Body of pancreas (tissue), 4 donors: Measurements from ENCODE around the gene ZC3H12C. TPM values are rescaled to one million over a fixed set of nuclear protein-coding genes. Genes with fewer than 3 reads are reported as not detected.

ENCODE experiments used
- ATAC-seq: fragments of 150-250 bp; one replicate; pipeline ENCODE4 v1.9.1; 2016
- DNase-seq, 4 donors: peaks; one replicate each; pipeline ENCODE4 v3.0.0-alpha.2; 2019
- H3K27ac ChIP-seq, 4 donors: fragments of 200-600 bp; sonication (generic); 1 replicate in 3 of 4; 2 replicates in 1 of 4; pipeline versions ENCODE4 v1.5.1 to v1.6.1; 2016 to 2019; ENCODE audit warnings: mild to moderate bottlenecking in 1 of 4, mixed read lengths in 1 of 4, moderate library complexity in 1 of 4
- H3K27me3 ChIP-seq, 2 donors: fragments of 200-600 bp; sonication (generic); one replicate each; pipeline ENCODE4 v1.6.0; 2016; ENCODE audit warnings: mild to moderate bottlenecking in 1 of 2
- H3K36me3 ChIP-seq, 2 donors: fragments of 200-600 bp; sonication (generic); replicated peaks in 1 of 2; 2 replicates each; pipeline ENCODE4 v1.5.1; 2016; ENCODE audit warnings: low read depth in 2 of 2; ENCODE audit not compliant: insufficient read depth in 1 of 2
- H3K4me1 ChIP-seq: fragments of 200-600 bp; sonication (generic); one replicate; pipeline ENCODE4 v1.6.0; 2016
- H3K4me3 ChIP-seq, 2 donors: fragments of 200-600 bp; sonication (generic); 1 replicate in 1 of 2; 2 replicates in 1 of 2; pipeline ENCODE4 v1.5.1; 2016 to 2019
- H3K9me3 ChIP-seq, 3 donors: fragments of 200-600 bp; sonication (generic); 1 replicate in 2 of 3; 2 replicates in 1 of 3; pipeline ENCODE4 v1.5.1; 2016
- POLR2A ChIP-seq, 3 donors: fragments of 450-650 bp; IDR thresholded peaks; one replicate each; pipeline ENCODE4 v1.6.1; 2016; ENCODE audit warnings: antibody characterized with exemption in 3 of 3, mild to moderate bottlenecking in 2 of 3
- WGBS, 2 donors: methylation state at CpG; one replicate each; pipeline ENCODE4 v1.1.5; 2017; 5-methylcytosine and 5-hydroxymethylcytosine counted together
- intact Hi-C: fragments of 100-400 bp; cut with DNase I; formaldehyde crosslinking; loops from one replicate; pipeline ENCODE4 v1.15.1; 2023
- total RNA-seq, 2 donors: library from RNA; depleted of rRNA; stranded (reverse); fragments of >200 nt; gene quantifications; one replicate each; pipeline ENCODE4 v1.1.0, GENCODE V29; 2016
- TF ChIP-seq, protein P1 (sequence below), 7 experiments: fragments of 450-650 bp in 4 of 7; fragments of 200-600 bp in 3 of 7; sonication (generic) in 3 of 7; IDR thresholded peaks; one replicate each; pipeline ENCODE4 v1.5.1; 2016 to 2019; ENCODE audit warnings: antibody characterized with exemption in 7 of 7

Gene ZC3H12C
- 1 to 10 TPM; 7.3 to 7.8 TPM for total RNA-seq

GRCh38 chr11:110092515-110093406 is at the start of gene ZC3H12C:
Gene ZC3H12C (plus strand): TSS chr11:110093392. CDS start chr11:110093412, 20 bp downstream.
- 0% methylated on average over 18 to 102 of the region's 110 CpGs for WGBS, 2 donors
- H3K36me3 ChIP-seq, result no peaks in the 10 kb centered on the region
- peaks cover 6% of the 10 kb centered on the region for H3K4me1 ChIP-seq
- ATAC-seq (peak; percentile 89), DNase-seq (peak; percentile 88 to 94 (median 92))
- TF ChIP-seq, protein P1, sequence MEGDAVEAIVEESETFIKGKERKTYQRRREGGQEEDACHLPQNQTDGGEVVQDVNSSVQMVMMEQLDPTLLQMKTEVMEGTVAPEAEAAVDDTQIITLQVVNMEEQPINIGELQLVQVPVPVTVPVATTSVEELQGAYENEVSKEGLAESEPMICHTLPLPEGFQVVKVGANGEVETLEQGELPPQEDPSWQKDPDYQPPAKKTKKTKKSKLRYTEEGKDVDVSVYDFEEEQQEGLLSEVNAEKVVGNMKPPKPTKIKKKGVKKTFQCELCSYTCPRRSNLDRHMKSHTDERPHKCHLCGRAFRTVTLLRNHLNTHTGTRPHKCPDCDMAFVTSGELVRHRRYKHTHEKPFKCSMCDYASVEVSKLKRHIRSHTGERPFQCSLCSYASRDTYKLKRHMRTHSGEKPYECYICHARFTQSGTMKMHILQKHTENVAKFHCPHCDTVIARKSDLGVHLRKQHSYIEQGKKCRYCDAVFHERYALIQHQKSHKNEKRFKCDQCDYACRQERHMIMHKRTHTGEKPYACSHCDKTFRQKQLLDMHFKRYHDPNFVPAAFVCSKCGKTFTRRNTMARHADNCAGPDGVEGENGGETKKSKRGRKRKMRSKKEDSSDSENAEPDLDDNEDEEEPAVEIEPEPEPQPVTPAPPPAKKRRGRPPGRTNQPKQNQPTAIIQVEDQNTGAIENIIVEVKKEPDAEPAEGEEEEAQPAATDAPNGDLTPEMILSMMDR (IDR thresholded peaks at IDR 0.05), result peak; percentile 11 to 92 (median 42)
- TF ChIP-seq POLR2A (IDR thresholded peaks at IDR 0.05), result peak; percentile 42 to 80 (median 77)
- peak within 1 kb of the TSS; percentile 85 to 95 (median 90) for H3K27ac ChIP-seq
- no peaks in the 10 kb centered on the region for H3K9me3 ChIP-seq
- H3K27me3 ChIP-seq, result no peaks in the 10 kb centered on the region
- intact Hi-C loops, result no loop called here
- peak within 1 kb of the TSS; percentile 49 to 71 for H3K4me3 ChIP-seq

DNA sequence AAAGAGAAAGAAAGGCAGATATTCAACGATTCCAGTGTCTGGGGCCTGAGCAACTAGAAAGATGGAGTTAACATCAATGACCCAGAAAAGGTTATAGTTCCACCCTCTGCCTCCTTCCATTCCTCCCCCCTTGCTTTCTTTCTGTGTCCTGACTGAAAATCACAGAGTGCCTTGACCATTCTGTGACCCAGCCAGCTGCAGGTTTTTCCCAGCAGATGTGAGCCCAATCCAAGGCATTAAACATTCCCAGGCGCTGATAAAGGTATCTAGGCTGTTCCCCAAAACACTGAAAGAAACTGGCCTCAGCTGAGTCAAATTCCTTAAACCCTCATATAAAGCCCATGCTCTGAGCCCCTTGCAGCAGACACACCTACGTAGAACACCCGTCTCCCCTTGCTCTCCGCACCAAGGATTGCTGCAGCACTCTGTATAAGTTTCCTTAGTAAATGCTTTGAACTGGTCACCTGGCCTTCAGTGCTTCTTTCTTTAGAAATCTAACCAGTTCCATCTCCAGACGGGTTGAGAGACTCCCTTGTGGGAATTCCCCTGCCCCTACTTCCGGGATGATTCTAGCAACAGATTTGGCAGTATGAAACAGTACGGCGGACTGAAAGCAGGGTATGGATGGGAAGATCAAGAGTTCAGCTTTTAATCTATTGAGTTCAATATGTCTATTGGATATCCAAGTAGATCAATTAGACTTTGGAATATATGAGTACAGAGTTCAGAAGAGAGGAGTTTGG is 48.8 kb upstream of the ZC3H12C start:
- intact Hi-C loops, result no loop called here
- peak in 2 of 4 donors; percentile 7 to 37 for DNase-seq
- ATAC-seq, result no peak

DNA sequence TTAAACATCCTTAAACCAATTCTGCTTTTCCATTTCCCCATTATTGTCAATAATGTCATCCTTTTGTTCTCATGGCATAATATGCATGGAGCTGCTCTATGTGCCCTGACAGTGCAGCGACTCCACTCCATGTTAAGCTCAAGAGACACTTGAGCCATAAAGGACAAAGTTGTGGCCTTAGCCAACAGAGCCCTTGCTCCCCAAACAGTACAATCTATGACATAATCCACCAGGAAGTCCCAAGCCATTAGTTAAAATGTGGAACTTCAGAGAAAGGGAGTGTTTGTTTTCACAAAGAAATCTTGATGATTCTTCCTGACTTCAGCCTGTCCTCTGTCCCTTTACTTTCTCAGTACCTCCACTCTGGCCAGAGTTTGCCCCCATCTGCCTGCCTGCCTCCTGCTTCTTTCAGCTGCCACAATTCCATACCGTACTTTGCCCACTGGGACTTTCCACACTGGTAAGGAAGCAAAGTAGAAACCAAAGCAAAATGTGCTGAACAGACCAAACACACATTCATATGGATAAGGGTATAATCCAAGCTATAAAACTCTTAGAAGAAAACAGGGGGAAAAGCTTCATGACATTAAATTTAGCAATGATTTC is 46.3 kb upstream of the ZC3H12C start:
- Histone ChIP-seq H3K27ac (no peak overlapping the region), H3K36me3 (no peaks in the 10 kb centered on the region), H3K27me3 (no peaks in the 10 kb centered on the region), H3K4me3 (no peak overlapping the region), H3K4me1 (peaks cover 12% of the 10 kb centered on the region), H3K9me3 (no peaks in the 10 kb centered on the region)
- no peak for ATAC-seq
- intact Hi-C loops, result no loop called here
- WGBS, 2 donors, result 90% methylated on average over 2 of the region's 2 CpGs
- DNase-seq, result no peak
- TF ChIP-seq, protein P1 (IDR thresholded peaks at IDR 0.05), result no peak
- no peak for TF ChIP-seq POLR2A (IDR thresholded peaks at IDR 0.05)

More for the DNA sequence above, 48.8 kb upstream of the ZC3H12C start:
- H3K36me3 ChIP-seq, result no peaks in the 10 kb centered on the region
- TF ChIP-seq POLR2A (IDR thresholded peaks at IDR 0.05), result no peak
- TF ChIP-seq, protein P1 (IDR thresholded peaks at IDR 0.05), result no peak
- H3K9me3 ChIP-seq, result no peaks in the 10 kb centered on the region
- 71 to 76% methylated on average over 9 of the region's 9 CpGs for WGBS, 2 donors
- H3K27ac ChIP-seq, result no peak overlapping the region
- H3K27me3 ChIP-seq, result no peaks in the 10 kb centered on the region
- H3K4me3 ChIP-seq, result no peak overlapping the region
- peaks cover 12% of the 10 kb centered on the region for H3K4me1 ChIP-seq

DNA sequence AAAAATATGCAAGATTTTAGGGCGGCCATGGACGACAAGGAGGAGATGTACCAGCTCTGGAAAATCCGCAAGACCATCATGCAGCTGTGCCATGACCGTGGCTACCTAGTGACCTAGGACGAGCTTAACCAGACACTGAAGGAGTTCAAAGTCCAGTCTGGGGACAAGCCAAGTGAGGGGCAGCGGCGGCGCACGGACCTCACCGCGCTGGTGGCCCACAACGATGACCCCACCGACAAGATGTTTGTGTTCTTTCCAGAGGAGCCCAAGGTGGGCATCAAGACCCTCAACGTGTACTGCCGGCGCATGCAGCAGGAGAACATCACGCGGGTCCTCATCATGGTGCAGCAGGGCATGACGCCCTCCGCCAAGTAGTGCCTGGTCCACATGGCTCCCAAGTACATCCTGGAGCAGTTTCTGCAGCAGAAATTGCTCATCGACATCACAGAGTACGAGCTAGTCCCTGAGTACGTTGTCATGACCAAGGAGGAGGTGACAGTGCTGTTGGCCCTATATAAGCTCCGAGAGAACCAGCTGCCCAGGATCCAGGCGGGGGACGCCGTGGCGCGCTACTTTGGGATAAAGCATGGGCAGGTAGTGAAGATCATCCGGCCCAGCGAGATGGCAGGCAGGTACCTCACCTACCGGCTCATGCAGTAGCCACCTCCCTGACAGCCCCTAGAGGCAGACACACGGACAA is 43.5 kb upstream of the ZC3H12C start:
- Histone ChIP-seq H3K4me3 (no peak overlapping the region), H3K9me3 (peaks cover 0 to 14% (median 0%) of the 10 kb centered on the region in 3 donors), H3K36me3 (no peaks in the 10 kb centered on the region), H3K27me3 (no peaks in the 10 kb centered on the region), H3K27ac (no peak overlapping the region), H3K4me1 (peaks cover 1% of the 10 kb centered on the region)
- DNase-seq (no peak), ATAC-seq (no peak)
- 84 to 92% methylated on average over 10 to 33 of the region's 33 CpGs for WGBS, 2 donors
- no peak for TF ChIP-seq POLR2A (IDR thresholded peaks at IDR 0.05)
- TF ChIP-seq, protein P1 (IDR thresholded peaks at IDR 0.05), result no peak
- intact Hi-C loops, result no loop called here
